ENCODE data around the gene SYT7.

SYT7 gene

DNA sequence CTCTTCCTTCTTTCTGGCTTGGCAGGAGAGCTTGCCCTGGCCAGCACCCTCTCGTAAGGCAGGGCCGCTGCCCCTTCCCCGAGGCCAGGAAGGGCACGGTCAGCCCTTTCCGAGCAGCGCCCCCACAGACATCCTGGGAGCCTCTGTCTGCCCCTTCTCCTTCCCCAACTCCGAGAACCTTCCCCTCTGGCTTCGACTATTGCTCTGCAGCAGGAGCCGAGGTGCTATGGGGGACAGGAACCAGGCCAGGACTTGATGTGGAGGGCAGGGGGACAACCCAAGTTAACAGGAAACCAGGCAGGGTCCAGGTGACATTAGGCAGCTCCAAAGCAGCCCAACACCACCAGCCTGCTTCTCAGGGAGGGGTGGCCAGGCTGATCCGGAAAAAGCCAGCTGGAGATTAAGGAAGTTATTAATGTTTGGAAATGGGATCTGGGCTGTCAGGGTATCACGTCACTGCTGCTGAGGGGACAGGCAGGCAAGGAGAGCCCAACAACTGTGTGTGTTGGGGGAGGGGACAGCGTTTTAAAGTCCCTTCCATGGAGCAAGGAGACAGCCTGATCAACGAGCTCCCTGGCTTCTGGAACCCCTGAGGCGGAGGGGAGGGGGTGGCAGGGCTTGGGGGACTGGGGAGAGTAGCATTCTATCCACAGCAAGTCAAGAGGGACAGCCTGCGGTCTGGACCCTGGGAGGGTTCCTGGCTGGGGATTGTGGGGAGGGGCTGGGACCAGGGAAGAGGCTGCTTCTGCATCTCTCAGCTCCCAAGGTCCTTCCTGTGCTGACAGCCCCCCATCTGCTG is 27.3 kb downstream of the SYT7 start:
- no peak for DNase-seq (ENCODE audit: low spot score)

GRCh38 chr11:61552108-61552635 is 28.7 kb downstream of the SYT7 start:
- no peak for DNase-seq (ENCODE audit: low spot score)

GRCh38 chr11:61551634-61552033 is 29.2 kb downstream of the SYT7 start:
- DNase-seq (ENCODE audit: low spot score), result peak; percentile 82

DNA sequence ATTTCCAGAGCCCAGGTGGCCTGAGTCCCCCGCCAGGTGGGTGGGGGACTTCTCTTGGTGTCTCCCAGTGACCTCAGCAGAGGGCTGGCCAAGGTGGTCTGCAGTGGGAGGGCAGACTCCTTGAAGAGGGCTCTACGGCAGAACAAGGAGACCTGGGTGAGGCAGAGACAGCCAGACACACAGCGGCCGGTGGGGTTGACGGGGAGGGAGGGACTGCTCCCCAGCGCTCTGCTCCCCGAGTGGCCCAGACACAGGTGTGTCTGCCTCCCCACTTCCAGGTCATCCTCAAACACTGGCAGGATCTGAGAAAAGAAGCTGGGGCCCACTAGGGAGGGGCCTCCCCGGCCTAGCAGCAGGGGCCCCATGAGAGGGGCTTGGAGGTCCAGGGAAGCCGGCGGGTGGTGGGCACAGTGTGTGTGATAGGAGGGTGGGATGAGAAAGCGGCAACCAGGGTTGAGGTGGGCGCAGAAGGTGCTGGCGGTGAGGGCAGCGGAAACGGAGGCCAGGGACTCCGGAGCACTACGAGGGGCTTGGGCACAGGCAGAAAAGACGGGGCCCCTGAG is 30.1 kb downstream of the SYT7 start:
- no peak for DNase-seq (ENCODE audit: low spot score)

GRCh38 chr11:61549662-61550568 is 31.0 kb downstream of the SYT7 start:
- no peak for DNase-seq (ENCODE audit: low spot score)

- no peak for DNase-seq (ENCODE audit: low spot score)
Measured at GRCh38 chr11:61549177-61549576, 31.7 kb downstream of the SYT7 start.

GRCh38 chr11:61547246-61547645 is 33.6 kb downstream of the SYT7 start:
- no peak for DNase-seq (ENCODE audit: low spot score)

GRCh38 chr11:61546663-61547062 is 34.2 kb downstream of the SYT7 start:
- no peak for DNase-seq (ENCODE audit: low spot score)

DNA sequence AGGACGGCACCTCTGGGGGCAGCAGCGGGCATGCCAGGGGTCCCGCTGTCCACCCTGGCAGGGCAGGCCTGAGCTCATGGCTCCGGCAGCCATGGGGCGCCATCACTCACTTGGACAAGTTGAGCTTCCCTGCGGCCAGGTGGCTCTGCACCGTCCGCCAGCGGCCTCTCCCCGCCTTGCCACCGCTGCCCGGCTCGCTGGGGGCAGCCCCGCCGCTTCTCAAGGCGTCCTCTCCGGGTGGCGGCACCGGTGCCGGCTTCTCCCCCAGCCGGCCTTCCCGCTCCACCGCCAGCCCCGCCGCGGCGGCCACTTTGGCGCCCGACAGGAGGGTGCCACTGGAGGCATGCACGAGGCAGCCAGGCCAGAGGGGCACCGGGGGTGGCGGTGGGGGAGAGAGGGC is 35.0 kb downstream of the SYT7 start:
- no peak for DNase-seq (ENCODE audit: low spot score)

GRCh38 chr11:61545341-61545740 is 35.5 kb downstream of the SYT7 start:
- no peak for DNase-seq (ENCODE audit: low spot score)

GRCh38 chr11:61544466-61544865 is 36.4 kb downstream of the SYT7 start:
- DNase-seq (ENCODE audit: low spot score), result no peak

- peak; percentile 50 for DNase-seq (ENCODE audit: low spot score)
Measured at GRCh38 chr11:61543606-61544306, 37.1 kb downstream of the SYT7 start.

DNA sequence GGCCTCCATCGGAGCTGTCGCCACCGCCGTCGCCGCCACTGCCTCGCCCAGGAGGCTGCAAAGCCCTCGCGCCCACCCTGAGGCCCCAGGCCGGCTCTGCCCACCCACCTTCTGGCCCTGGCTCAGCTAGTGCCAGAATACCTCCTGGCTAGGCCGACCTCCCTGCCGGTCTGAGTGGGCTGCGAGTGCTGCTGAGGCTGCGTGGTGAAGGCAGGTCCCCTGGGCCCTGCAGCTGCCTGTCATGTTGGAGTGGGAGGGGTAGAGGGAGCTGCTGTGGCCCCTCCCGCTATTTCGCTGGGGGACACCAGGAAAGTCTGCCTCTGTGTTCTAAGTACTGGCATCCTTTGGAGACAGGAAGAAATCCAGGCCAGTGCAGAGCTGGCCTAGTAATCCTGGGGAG is 38.2 kb downstream of the SYT7 start:
- DNase-seq (ENCODE audit: low spot score), result no peak

DNA sequence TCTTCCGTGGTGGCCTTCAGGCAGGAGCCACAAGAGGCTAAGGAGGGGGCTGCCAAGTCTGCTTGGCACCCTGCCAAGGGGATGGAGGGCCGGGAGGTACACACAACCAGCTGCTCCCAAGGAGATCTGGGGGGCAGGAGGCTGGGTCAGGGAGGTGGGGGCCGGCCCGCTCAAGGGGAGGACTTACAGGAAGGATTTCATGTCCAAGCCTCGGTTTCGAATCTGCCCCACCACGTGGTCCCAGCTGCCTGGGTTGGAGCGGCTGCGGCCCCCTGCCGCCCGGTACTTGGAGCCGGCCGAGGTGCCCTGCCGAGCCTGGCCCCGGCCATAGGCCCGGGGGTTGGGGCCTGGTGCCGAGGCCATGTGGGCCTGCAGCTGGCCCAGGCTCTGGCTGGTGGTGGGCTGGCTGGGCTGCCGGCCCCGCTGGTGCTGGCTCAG is 38.8 kb downstream of the SYT7 start:
- DNase-seq (ENCODE audit: low spot score), result no peak

DNA sequence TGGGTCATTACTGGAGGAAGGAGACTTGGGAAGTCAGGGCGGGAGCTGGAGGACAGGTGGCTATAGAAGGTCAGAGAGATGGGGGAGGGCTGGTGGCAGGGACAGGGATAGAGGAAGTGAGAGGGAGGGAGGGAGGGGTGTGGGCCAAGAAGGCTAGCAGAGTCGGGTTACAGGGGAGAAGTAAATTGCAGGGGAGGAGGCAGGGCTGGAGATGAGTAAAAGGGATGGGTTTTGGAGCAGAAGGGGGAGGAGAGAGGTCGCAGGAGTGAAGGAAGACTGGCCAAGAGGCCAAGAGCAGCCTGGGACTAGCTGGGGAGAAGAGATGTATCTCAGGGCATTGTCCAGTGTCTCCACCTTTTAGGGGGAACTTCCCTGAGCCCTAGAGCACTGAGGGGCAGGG is 39.3 kb downstream of the SYT7 start:
- DNase-seq (ENCODE audit: low spot score), result peak; percentile 73

GRCh38 chr11:61540528-61540927 is 40.3 kb downstream of the SYT7 start:
- DNase-seq (ENCODE audit: low spot score), result no peak

- no peak for DNase-seq (ENCODE audit: low spot score)
Measured at GRCh38 chr11:61539831-61540357, 41.0 kb downstream of the SYT7 start.

DNA sequence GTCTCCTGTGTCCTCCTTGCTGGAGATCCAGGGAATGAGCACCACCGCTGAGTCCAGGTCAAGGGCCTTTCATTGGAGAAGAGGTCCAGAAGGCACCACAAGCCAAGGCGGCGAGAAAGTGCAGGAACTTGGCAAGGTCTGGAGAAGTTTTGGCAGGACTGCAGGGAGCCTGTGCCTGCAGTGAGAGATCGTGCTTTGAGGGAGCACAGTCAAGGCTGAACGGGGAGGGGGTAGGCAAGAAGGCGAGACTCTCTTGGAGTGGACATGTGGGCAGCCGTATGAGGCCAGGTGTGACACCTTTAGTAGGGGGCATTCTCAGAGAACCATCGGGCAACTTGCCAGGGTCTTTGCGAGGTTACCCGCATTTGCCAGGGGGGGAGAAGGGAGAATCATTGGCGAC is 41.9 kb downstream of the SYT7 start:
- no peak for DNase-seq (ENCODE audit: low spot score)

DNA sequence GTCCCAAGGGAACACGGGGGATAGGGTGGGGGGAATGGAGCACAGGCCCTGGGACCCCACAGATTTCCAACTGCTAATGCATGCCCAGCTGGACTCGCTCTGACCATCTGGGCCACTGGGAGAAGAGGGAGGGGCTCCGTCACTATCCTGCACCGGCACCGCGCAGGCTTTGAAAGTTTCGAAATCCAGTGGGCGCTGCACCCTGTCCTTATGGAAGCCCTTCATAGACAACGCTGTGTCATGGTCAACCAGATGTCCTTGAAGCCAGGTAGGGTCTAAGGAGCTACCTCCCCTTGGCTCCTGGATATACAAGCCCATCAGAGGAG is 42.3 kb downstream of the SYT7 start:
- DNase-seq (ENCODE audit: low spot score), result no peak

DNA sequence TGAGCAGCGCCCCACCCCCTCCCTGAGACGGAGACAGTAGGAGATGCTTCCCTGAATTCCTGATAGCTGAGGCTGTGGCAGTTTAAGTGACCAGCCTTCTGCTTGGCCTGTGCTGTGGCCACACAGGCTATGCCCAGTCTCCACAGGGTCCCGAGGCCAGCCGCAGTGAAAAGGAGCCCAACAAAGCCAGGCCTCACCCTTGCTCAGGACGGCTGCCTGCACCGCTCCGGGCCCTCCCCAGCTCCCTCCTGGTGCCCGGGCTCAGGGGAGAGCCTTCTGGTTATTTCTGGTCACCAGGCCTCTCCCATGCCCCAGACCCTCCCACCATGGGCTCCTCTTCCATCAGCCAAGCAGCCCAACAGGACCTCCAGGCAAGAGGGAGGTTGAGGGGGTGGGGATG is 43.5 kb downstream of the SYT7 start:
- no peak for DNase-seq (ENCODE audit: low spot score)

- DNase-seq (ENCODE audit: low spot score), result no peak
Measured at GRCh38 chr11:61536676-61537270, 44.1 kb downstream of the SYT7 start.
